CD4-positive, alpha-beta T cell treated with Interferon alpha-2 for 1 hour (primary cell): Measurements from ENCODE around the gene AJM1.
A peak's percentile ranks its signal among the peaks of the same experiment; 100 is the strongest.
"Not testable (repeated sequence)": the region's sequence is repeated elsewhere in the genome, so short reads cannot be mapped to it uniquely, and the experiment has no call there.

Experiments
- DNase-seq, 2 donors: peaks; one replicate each; pipeline ENCODE4 v3.0.0-alpha.2; 2020 to 2022

The AJM1 gene

GRCh38 chr9:136857581-136858412 is 15.5 kb downstream of the AJM1 start:
- no peak for DNase-seq

GRCh38 chr9:136858452-136858843 is 16.2 kb downstream of the AJM1 start:
- no peak for DNase-seq

- no peak for DNase-seq
These were observed 16.8 kb downstream of the AJM1 start for GRCh38 chr9:136858844-136859757.

- no peak for DNase-seq
These were observed 18.3 kb downstream of the AJM1 start for GRCh38 chr9:136860529-136860928.

GRCh38 chr9:136860933-136861873 is 18.9 kb downstream of the AJM1 start:
- no peak for DNase-seq

GRCh38 chr9:136861874-136862457 is 19.7 kb downstream of the AJM1 start:
- DNase-seq, result no peak

- DNase-seq, result no peak
These were observed 20.8 kb downstream of the AJM1 start for GRCh38 chr9:136862849-136863622.

- no peak for DNase-seq
These were observed 21.5 kb downstream of the AJM1 start for GRCh38 chr9:136863623-136864273.

GRCh38 chr9:136865041-136865767 is 22.9 kb downstream of the AJM1 start:
- no peak for DNase-seq

- DNase-seq, result no peak
These were observed 23.5 kb downstream of the AJM1 start for GRCh38 chr9:136865768-136866103.

- DNase-seq, result not testable (repeated sequence)
These were observed 24.7 kb downstream of the AJM1 start for GRCh38 chr9:136866898-136867421.

- no peak for DNase-seq
These were observed 25.2 kb downstream of the AJM1 start for GRCh38 chr9:136867480-136867879.

GRCh38 chr9:136867917-136868316 is 25.6 kb downstream of the AJM1 start:
- no peak for DNase-seq

GRCh38 chr9:136868644-136869043 is 26.4 kb downstream of the AJM1 start:
- no peak for DNase-seq

GRCh38 chr9:136869611-136870010 is 27.3 kb downstream of the AJM1 start:
- not testable (repeated sequence) for DNase-seq

GRCh38 chr9:136875155-136875554 is 32.9 kb downstream of the AJM1 start:
- DNase-seq, result no peak

GRCh38 chr9:136876476-136876875 is 34.2 kb downstream of the AJM1 start:
- DNase-seq, result no peak

- DNase-seq, result no peak
These were observed 38.4 kb downstream of the AJM1 start for GRCh38 chr9:136880651-136881050.

GRCh38 chr9:136881691-136882108 is 39.4 kb downstream of the AJM1 start:
- peak; percentile 26 to 64 for DNase-seq
